ENCODE results near the gene PITPNM1.

DNA sequence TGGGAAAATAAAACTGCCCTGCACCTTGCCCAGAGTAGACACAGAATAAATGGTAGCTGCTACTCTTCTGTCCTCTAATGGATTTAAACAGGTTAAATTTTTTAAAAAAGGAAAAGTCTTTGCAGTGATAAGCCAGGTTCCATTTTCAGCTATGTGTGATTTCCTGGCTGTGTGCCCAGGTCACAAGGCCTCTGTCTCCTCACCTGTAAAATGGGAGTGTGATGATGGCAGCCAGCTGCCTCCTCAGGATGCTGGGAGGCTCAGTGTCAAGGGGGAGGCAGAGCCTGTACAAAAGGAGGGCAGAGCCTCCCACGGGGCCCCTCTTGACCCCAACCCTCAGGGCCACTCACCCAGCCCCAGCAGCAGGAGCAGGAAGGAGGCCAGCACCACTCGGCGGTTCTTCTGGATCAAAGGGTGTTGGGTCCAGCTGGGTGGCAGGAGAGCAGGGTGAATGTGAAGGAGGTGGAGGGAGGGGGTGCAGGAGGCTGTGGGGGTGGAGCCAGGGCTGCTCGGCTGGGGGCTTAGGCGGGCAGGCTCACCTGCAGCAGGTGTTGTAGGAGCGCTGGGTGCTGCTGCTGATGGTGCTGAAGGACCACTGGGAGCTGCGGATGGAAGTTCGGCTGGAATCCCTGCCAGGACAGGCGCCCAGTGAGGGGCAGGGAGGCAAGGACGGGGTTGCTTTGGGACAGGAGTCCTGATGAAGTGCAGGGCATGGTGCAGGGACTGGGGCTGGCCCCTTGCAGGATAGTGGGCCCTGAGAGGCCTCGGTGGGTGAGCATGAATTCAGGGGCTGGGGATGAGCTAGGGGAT, 38.0 kb downstream of the PITPNM1 start:
- TF ChIP-seq, protein P1, sequence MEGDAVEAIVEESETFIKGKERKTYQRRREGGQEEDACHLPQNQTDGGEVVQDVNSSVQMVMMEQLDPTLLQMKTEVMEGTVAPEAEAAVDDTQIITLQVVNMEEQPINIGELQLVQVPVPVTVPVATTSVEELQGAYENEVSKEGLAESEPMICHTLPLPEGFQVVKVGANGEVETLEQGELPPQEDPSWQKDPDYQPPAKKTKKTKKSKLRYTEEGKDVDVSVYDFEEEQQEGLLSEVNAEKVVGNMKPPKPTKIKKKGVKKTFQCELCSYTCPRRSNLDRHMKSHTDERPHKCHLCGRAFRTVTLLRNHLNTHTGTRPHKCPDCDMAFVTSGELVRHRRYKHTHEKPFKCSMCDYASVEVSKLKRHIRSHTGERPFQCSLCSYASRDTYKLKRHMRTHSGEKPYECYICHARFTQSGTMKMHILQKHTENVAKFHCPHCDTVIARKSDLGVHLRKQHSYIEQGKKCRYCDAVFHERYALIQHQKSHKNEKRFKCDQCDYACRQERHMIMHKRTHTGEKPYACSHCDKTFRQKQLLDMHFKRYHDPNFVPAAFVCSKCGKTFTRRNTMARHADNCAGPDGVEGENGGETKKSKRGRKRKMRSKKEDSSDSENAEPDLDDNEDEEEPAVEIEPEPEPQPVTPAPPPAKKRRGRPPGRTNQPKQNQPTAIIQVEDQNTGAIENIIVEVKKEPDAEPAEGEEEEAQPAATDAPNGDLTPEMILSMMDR (IDR thresholded peaks at IDR 0.05), result no peak
- no peak for TF ChIP-seq POLR2A (IDR thresholded peaks at IDR 0.05)
